Fibroblast of lung (primary cell): ENCODE measurements around the gene RHBDF2. TPM values are rescaled to one million over a fixed set of nuclear protein-coding genes. Genes with fewer than 3 reads are reported as not detected.

Experiments
- DNase-seq, 2 donors: peaks; one replicate each; pipeline versions ENCODE4 v3.0.0 to v3.0.0-alpha.2; 2010; ENCODE audit warnings: low read depth in 2 of 2
- H2AFZ ChIP-seq: 2 replicates; pipeline ENCODE4 v1.5.1; 2012; ENCODE audit warnings: low read length, control low read depth, inconsistent platforms
- H3K27ac ChIP-seq: 2 replicates; pipeline ENCODE4 v1.5.1; 2011; ENCODE audit warnings: low read length, control low read depth; ENCODE audit not compliant: insufficient read depth
- H3K27me3 ChIP-seq: 2 replicates; pipeline ENCODE4 v1.5.1; 2011; ENCODE audit warnings: mild to moderate bottlenecking, low read length; ENCODE audit not compliant: control insufficient read depth, insufficient read depth
- H3K36me3 ChIP-seq: 2 replicates; pipeline ENCODE4 v1.5.1; 2011; ENCODE audit warnings: low read length; ENCODE audit not compliant: control insufficient read depth, insufficient read depth
- H3K4me1 ChIP-seq: 2 replicates; pipeline ENCODE4 v1.5.1; 2011; ENCODE audit warnings: low read length; ENCODE audit not compliant: control insufficient read depth, insufficient read depth; ENCODE audit errors: extremely low read depth
- H3K4me2 ChIP-seq: 2 replicates; pipeline ENCODE4 v1.5.1; 2011; ENCODE audit warnings: low read length, control low read depth; ENCODE audit not compliant: insufficient read depth; ENCODE audit errors: extremely low read depth
- H3K4me3 ChIP-seq, 4 experiments: fragments of 200-600 bp in 1 of 4; sonication (generic) in 1 of 4; replicated peaks in 1 of 4; 2 replicates each; pipeline ENCODE4 v1.5.1; 2011 to 2016; ENCODE audit warnings: low read length in 4 of 4, low read depth in 3 of 4, mild to moderate bottlenecking in 3 of 4, control low read depth in 2 of 4, inconsistent platforms in 1 of 4, mixed read lengths in 1 of 4; ENCODE audit not compliant: insufficient read depth in 1 of 4; ENCODE audit errors: control extremely low read depth in 1 of 4
- H3K79me2 ChIP-seq: 2 replicates; pipeline ENCODE4 v1.5.1; 2012; ENCODE audit warnings: mild to moderate bottlenecking, low read length, inconsistent platforms; ENCODE audit not compliant: control insufficient read depth, insufficient read depth
- H3K9ac ChIP-seq: 2 replicates; pipeline ENCODE4 v1.5.1; 2011; ENCODE audit warnings: mild to moderate bottlenecking, low read length, control low read depth; ENCODE audit not compliant: insufficient read depth
- H3K9me3 ChIP-seq: 2 replicates; pipeline ENCODE4 v1.5.1; 2012; ENCODE audit warnings: low read depth, low read length; ENCODE audit not compliant: control insufficient read depth, insufficient read depth
- H4K20me1 ChIP-seq: 2 replicates; pipeline ENCODE4 v1.5.1; 2011; ENCODE audit warnings: low read length; ENCODE audit not compliant: control insufficient read depth, insufficient read depth; ENCODE audit errors: extremely low read depth
- CTCF ChIP-seq, 2 donors: IDR thresholded peaks in 1 of 2; conservative IDR thresholded peaks in 1 of 2; 1 replicate in 1 of 2; 2 replicates in 1 of 2; pipeline ENCODE4 v1.5.1; 2011 to 2012; ENCODE audit warnings: low read length in 2 of 2, control low read depth in 1 of 2, inconsistent platforms in 1 of 2, low read depth in 1 of 2, mild to moderate bottlenecking in 1 of 2
- EZH2 ChIP-seq: IDR thresholded peaks from 2 replicates; pipeline ENCODE4 v1.5.1; 2012; ENCODE audit warnings: low read length, control low read depth, mild to moderate bottlenecking; ENCODE audit errors: missing control alignments
- polyA plus RNA-seq, 2 donors: library from polyadenylated mRNA; depleted of rRNA in 1 of 2; stranded (reverse) in 1 of 2; unstranded in 1 of 2; fragments of >200 nt; gene quantifications; 2 replicates each; pipeline ENCODE4 v1.2.1, GENCODE V29; 2011 to 2012; ENCODE audit warnings: missing spikeins in 1 of 2
- total RNA-seq: library from RNA; depleted of rRNA; stranded (reverse); fragments of >200 nt; gene quantifications from 2 replicates; pipeline ENCODE4 v1.2.1, GENCODE V29; 2014

RHBDF2 gene
- total and polyA plus RNA-seq, 2 donors (not counting 1 experiment from before 2014, with no cell fraction given): 0.94 to 5.1 TPM

GRCh38 chr17:76475302-76475701, 25.9 kb downstream of the RHBDF2 start:
- H3K4me1 ChIP-seq: no peaks in the 10 kb centered on the region
- no peak overlapping the region for H2AFZ ChIP-seq
- no peaks in the 10 kb centered on the region for H3K9me3 ChIP-seq
- no peaks in the 10 kb centered on the region for H3K79me2 ChIP-seq
- H3K4me3 ChIP-seq: no peak overlapping the region
- TF ChIP-seq EZH2 (no peak), CTCF (conservative IDR thresholded peaks at IDR 0.05 in 1 of 2, IDR thresholded peaks at IDR 0.05 in 1 of 2; ENCODE audit: low read depth in 1 of 2, low read length in 2 of 2) (no peak)
- H3K9ac ChIP-seq: no peak overlapping the region
- no peak overlapping the region for H3K4me2 ChIP-seq
- no peaks in the 10 kb centered on the region for H3K36me3 ChIP-seq
- H3K27ac ChIP-seq: no peak overlapping the region
- no peaks in the 10 kb centered on the region for H3K27me3 ChIP-seq
- no peaks in the 10 kb centered on the region for H4K20me1 ChIP-seq
- DNase-seq: no peak

GRCh38 chr17:76474894-76475293, 26.3 kb downstream of the RHBDF2 start:
- Histone ChIP-seq H3K27ac (no peak overlapping the region), H3K4me3 (no peak overlapping the region), H2AFZ (no peak overlapping the region), H3K27me3 (no peaks in the 10 kb centered on the region), H3K4me2 (no peak overlapping the region), H3K9me3 (no peaks in the 10 kb centered on the region), H3K9ac (no peak overlapping the region), H3K4me1 (no peaks in the 10 kb centered on the region), H4K20me1 (no peaks in the 10 kb centered on the region), H3K79me2 (no peaks in the 10 kb centered on the region), H3K36me3 (no peaks in the 10 kb centered on the region)
- DNase-seq: no peak
- TF ChIP-seq EZH2 (no peak), CTCF (conservative IDR thresholded peaks at IDR 0.05 in 1 of 2, IDR thresholded peaks at IDR 0.05 in 1 of 2; ENCODE audit: low read depth in 1 of 2, low read length in 2 of 2) (no peak)

GRCh38 chr17:76474238-76474637, 27.0 kb downstream of the RHBDF2 start:
- Histone ChIP-seq H4K20me1 (no peaks in the 10 kb centered on the region), H3K4me3 (no peak overlapping the region), H3K9me3 (no peaks in the 10 kb centered on the region), H3K4me1 (no peaks in the 10 kb centered on the region), H3K27me3 (no peaks in the 10 kb centered on the region), H3K79me2 (no peaks in the 10 kb centered on the region), H3K4me2 (no peak overlapping the region), H3K27ac (no peak overlapping the region), H2AFZ (no peak overlapping the region), H3K36me3 (no peaks in the 10 kb centered on the region), H3K9ac (no peak overlapping the region)
- DNase-seq: no peak
- no peak for TF ChIP-seq CTCF (conservative IDR thresholded peaks at IDR 0.05 in 1 of 2, IDR thresholded peaks at IDR 0.05 in 1 of 2; ENCODE audit: low read depth in 1 of 2, low read length in 2 of 2)
- TF ChIP-seq EZH2: no peak
